Choroid plexus epithelial cell (primary cell): Measurements from ENCODE around the gene EPB41L4B.

ENCODE experiments used
- DNase-seq: peaks from one replicate; pipeline ENCODE4 v3.0.0-alpha.2; 2010; ENCODE audit warnings: low read depth
- H3K4me3 ChIP-seq: 2 replicates; pipeline ENCODE4 v1.5.1; 2011; ENCODE audit warnings: low read depth, mild to moderate bottlenecking, control low read depth, low read length, moderate library complexity
- TF ChIP-seq, protein P1 (sequence below): conservative IDR thresholded peaks from 2 replicates; pipeline ENCODE4 v1.5.1; 2011; ENCODE audit warnings: low read depth, mild to moderate bottlenecking, control low read depth, inconsistent platforms, low read length, moderate library complexity

The EPB41L4B gene

DNA sequence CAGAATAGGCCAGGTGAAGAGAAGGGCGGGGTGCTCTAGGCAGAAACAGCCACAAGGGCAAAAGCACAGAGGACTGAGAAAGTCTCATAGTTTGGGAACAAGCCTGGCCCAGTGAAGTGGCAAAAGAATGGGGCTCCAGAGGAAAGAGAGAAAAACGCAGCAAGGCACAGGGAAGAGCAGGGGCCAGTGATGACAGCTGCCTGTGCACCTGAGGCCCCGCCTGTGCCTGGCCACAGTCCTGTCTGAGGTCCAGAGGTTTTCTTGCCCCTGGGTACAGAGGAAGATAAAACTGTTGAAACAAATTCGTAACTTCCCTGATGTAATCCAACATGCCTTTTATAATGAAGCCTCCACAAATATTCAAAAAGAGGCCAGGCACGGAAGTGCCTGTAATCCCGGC, 175.8 kb downstream of the EPB41L4B start:
- TF ChIP-seq, protein P1, sequence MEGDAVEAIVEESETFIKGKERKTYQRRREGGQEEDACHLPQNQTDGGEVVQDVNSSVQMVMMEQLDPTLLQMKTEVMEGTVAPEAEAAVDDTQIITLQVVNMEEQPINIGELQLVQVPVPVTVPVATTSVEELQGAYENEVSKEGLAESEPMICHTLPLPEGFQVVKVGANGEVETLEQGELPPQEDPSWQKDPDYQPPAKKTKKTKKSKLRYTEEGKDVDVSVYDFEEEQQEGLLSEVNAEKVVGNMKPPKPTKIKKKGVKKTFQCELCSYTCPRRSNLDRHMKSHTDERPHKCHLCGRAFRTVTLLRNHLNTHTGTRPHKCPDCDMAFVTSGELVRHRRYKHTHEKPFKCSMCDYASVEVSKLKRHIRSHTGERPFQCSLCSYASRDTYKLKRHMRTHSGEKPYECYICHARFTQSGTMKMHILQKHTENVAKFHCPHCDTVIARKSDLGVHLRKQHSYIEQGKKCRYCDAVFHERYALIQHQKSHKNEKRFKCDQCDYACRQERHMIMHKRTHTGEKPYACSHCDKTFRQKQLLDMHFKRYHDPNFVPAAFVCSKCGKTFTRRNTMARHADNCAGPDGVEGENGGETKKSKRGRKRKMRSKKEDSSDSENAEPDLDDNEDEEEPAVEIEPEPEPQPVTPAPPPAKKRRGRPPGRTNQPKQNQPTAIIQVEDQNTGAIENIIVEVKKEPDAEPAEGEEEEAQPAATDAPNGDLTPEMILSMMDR, result no peak

DNA sequence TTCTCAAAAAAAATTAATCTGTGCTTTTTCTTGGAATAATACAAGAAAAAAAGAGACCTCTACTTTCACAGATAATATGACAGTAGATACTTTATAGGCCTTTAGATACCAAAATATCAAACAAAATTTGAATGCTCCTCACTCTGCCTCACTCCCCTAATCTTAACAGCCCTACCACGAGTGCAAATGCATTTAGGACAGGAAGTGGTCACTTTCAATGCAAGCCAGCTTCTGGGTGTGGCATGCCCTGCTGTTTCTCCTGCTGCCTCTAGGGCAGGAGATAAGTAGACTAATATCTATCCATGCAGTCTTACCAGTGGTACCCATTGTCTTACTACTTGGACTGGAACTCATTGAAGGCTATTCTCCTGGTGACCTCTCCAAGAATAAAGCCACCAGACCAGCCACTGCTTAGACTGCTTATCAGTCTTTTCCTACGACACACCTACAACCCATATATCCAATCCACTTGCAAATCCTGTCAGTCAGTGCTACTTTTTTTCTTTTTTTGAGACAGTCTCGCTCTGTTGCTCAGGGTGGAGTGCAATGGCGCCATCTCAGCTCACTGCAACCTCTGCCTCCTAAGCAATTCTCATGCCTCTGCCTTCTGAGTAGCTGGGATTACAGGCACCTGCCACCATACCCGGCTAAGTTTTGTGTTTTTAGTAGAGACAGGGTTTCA, 176.8 kb downstream of the EPB41L4B start:
- DNase-seq, result peak; percentile 47
- TF ChIP-seq, protein P1, result peak; percentile 51
- no peak overlapping the region for H3K4me3 ChIP-seq

More for the DNA sequence above, 175.8 kb downstream of the EPB41L4B start:
- DNase-seq, result no peak
- H3K4me3 ChIP-seq, result no peak overlapping the region

DNA sequence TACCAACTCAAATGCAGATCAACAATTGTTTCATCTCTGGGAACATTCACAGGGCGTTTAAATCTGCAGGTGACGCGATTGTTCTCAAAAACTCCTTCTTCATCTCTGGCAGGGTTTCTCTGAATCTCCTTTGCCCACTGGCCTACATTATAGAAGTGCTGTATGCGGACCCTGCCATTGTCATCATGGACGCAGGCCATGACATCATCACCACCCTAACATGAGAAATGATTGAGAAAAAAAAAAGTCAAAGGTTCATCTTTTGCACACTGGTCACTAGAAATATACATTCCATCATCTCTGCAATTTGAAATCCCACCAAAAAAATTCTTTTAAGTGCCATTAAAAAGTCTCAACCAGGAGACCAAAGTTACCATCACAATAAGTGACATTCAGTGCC, 179.5 kb downstream of the EPB41L4B start:
- no peak overlapping the region for H3K4me3 ChIP-seq
- TF ChIP-seq, protein P1, result no peak

DNA sequence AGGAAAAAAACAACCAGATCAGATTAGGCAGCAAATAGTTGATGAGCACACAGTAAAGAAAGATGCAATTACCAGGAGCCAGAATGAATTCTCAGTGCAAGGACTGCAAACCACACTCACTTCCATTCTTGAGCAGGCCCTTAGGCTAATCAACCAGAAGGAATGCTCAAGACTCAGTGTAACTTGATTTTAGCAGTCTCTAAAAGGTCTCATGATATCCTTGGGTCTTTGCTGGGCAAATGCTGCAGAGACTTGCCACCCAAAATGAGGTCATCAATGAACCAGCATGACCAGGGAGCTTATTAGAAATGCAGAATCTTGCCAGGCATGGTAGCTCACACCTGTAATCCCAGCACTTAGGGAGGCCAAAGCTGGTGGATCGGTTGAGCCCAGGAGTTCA, 181.0 kb downstream of the EPB41L4B start:
- TF ChIP-seq, protein P1, result no peak

More for the DNA sequence above, 179.5 kb downstream of the EPB41L4B start:
- no peak for DNase-seq

DNA sequence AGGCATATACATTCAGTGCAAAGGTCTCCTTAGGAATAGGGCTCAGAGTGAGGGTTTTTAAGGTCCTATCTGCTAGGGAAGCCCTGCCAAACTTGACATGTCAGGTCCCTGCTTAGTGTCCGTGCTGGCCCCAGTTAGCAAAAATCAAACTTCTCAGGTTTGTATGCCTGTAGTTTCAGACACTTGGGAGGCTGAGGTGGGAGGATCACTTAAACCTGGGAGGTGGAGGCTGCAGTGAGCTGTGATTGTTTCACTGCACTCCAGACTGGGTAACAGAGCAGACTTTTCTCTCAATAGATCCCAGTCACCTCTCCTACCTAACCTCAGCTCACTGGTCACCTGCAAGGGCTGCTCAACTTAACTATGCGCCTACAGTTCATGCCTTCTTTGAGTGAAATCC, 182.4 kb downstream of the EPB41L4B start:
- TF ChIP-seq, protein P1, result no peak
- DNase-seq, result no peak
- H3K4me3 ChIP-seq, result no peak overlapping the region

More for the DNA sequence above, 181.0 kb downstream of the EPB41L4B start:
- H3K4me3 ChIP-seq, result no peak overlapping the region
- DNase-seq, result no peak

DNA sequence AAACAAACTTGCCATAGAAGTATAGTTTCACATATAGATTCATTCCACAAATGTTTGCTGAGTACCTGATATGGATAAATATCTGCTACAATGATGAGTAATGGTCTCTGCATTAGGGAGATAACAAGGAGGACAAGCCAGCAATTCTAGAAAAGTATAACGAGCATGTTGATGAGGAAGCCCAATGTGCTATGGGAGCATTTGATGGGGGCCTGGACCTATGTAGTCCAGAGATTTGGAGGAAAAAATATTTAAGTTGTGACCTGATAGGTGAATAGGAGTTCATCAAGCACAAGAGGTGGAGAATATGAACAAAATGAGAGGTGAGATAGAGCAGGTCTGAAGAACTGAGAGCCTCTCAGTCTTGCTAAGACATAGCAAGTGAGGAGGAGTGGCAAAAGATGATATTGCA, 186.7 kb downstream of the EPB41L4B start:
- TF ChIP-seq, protein P1, result no peak

DNA sequence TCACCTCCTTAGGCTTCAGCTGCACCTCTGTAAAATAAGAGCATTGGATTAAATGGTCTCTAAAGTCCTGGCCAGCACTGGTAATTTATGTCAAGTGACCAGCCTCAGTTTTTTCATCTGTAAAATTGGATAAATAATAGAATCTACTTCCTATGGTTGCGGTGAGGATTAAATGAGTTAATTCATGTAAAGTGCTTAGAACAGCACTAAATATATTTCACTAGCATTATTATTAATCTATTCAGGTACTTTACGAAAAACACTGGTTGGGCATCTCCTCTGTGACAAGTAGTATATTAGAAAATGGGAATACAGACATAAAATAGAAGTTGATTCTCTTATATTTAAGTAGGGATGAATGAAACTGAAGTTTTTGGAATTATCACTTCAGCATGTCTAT, 187.3 kb downstream of the EPB41L4B start:
- no peak overlapping the region for H3K4me3 ChIP-seq
- DNase-seq, result no peak
- TF ChIP-seq, protein P1, result no peak

More for the DNA sequence above, 186.7 kb downstream of the EPB41L4B start:
- H3K4me3 ChIP-seq, result no peak overlapping the region
- DNase-seq, result no peak
